Neuronal stem cell (in vitro differentiated cells): ENCODE data around the gene FZD7.
A peak's percentile ranks its signal among the peaks of the same experiment; 100 is the strongest.

Experiments
- DNase-seq: peaks from one replicate; pipeline ENCODE4 v3.0.0-alpha.2; 2013; ENCODE audit warnings: low spot score
- H2AFZ ChIP-seq: one replicate; pipeline ENCODE4 v1.6.1; 2013; ENCODE audit warnings: mild to moderate bottlenecking, low read length, inconsistent platforms
- H2AK5ac ChIP-seq: 2 replicates; pipeline ENCODE4 v1.6.1; 2013; ENCODE audit warnings: low read depth, mild to moderate bottlenecking, inconsistent platforms, low read length, moderate library complexity, mixed read lengths
- H2BK120ac ChIP-seq: 2 replicates; pipeline ENCODE4 v1.6.1; 2013; ENCODE audit warnings: low read depth, mild to moderate bottlenecking, inconsistent platforms, low read length, moderate library complexity, mixed read lengths
- H2BK12ac ChIP-seq: one replicate; pipeline ENCODE4 v1.6.1; 2013; ENCODE audit warnings: low read length, inconsistent platforms
- H2BK15ac ChIP-seq: 2 replicates; pipeline ENCODE4 v1.6.1; 2013; ENCODE audit warnings: mild to moderate bottlenecking, low read length, inconsistent platforms, mixed read lengths
- H2BK5ac ChIP-seq: one replicate; pipeline ENCODE4 v1.6.1; 2013; ENCODE audit warnings: inconsistent platforms, mild to moderate bottlenecking, low read length, moderate library complexity
- H3K14ac ChIP-seq: one replicate; pipeline ENCODE4 v1.6.1; 2013; ENCODE audit warnings: low read length, inconsistent platforms
- H3K18ac ChIP-seq: 2 replicates; pipeline ENCODE4 v1.6.1; 2013; ENCODE audit warnings: low read length, inconsistent platforms
- H3K23ac ChIP-seq: 2 replicates; pipeline ENCODE4 v1.6.1; 2013; ENCODE audit warnings: low read depth, mild to moderate bottlenecking, mixed read lengths, low read length, inconsistent platforms; ENCODE audit not compliant: poor library complexity
- H3K27ac ChIP-seq: replicated peaks from 3 replicates; pipeline ENCODE4 v1.5.1; 2013; ENCODE audit warnings: low read length, inconsistent platforms
- H3K27me3 ChIP-seq, 3 experiments: 2 replicates each; pipeline ENCODE4 v1.6.1; 2013; ENCODE audit warnings: low read length in 3 of 3, mild to moderate bottlenecking in 2 of 3, inconsistent platforms in 1 of 3, low read depth in 1 of 3, mixed read lengths in 1 of 3, moderate library complexity in 1 of 3; ENCODE audit not compliant: control insufficient read depth in 3 of 3, insufficient read depth in 3 of 3
- H3K36me3 ChIP-seq, 2 donors: replicated peaks in 1 of 2; 2 replicates each; pipeline ENCODE4 v1.6.1; 2013; ENCODE audit warnings: low read length in 2 of 2; ENCODE audit not compliant: control insufficient read depth in 2 of 2, insufficient read depth in 2 of 2
- H3K4ac ChIP-seq: 2 replicates; pipeline ENCODE4 v1.6.1; 2013; ENCODE audit warnings: inconsistent platforms, mild to moderate bottlenecking, low read length, moderate library complexity
- H3K4me1 ChIP-seq, 2 donors: 1 replicate in 1 of 2; 2 replicates in 1 of 2; pipeline ENCODE4 v1.6.1; 2013; ENCODE audit warnings: low read length in 2 of 2, low read depth in 1 of 2; ENCODE audit not compliant: control insufficient read depth in 2 of 2, insufficient read depth in 1 of 2
- H3K4me2 ChIP-seq: one replicate; pipeline ENCODE4 v1.6.1; 2013; ENCODE audit warnings: mild to moderate bottlenecking, low read length, inconsistent platforms; ENCODE audit not compliant: insufficient read depth, poor library complexity, severe bottlenecking
- H3K4me3 ChIP-seq, 2 donors: 2 replicates each; pipeline ENCODE4 v1.5.1; 2013; ENCODE audit warnings: low read length in 2 of 2, mild to moderate bottlenecking in 2 of 2, inconsistent platforms in 1 of 2, moderate library complexity in 1 of 2
- H3K79me1 ChIP-seq: one replicate; pipeline ENCODE4 v1.6.1; 2013; ENCODE audit warnings: low read depth, mild to moderate bottlenecking, inconsistent platforms, low read length, moderate library complexity
- H3K9ac ChIP-seq: one replicate; pipeline ENCODE4 v1.6.1; 2013; ENCODE audit warnings: mild to moderate bottlenecking, low read depth, low read length, inconsistent platforms; ENCODE audit not compliant: poor library complexity
- H3K9me3 ChIP-seq, 2 donors: replicated peaks in 1 of 2; 2 replicates each; pipeline versions ENCODE3 to v1.6.1; 2013; ENCODE audit warnings: low read length in 2 of 2, mild to moderate bottlenecking in 2 of 2, inconsistent platforms in 1 of 2, low read depth in 1 of 2, mixed read lengths in 1 of 2, moderate library complexity in 1 of 2; ENCODE audit not compliant: control insufficient read depth in 2 of 2, insufficient read depth in 1 of 2
- H4K8ac ChIP-seq: one replicate; pipeline ENCODE4 v1.6.1; 2013; ENCODE audit warnings: low read depth, mild to moderate bottlenecking, inconsistent platforms, low read length, moderate library complexity
- H4K91ac ChIP-seq: one replicate; pipeline ENCODE4 v1.6.1; 2013; ENCODE audit warnings: low read length, low read depth, mild to moderate bottlenecking, inconsistent platforms; ENCODE audit not compliant: poor library complexity
- WGBS, 2 donors: extraction: QIAGEN DNeasy Blood & Tissue Kit; methylation state at CpG; one replicate each; pipeline ENCODE4 v1.1.7; 2013; ENCODE audit warnings: missing lambda C conversion rate in 2 of 2, mixed read lengths in 1 of 2; ENCODE audit not compliant: insufficient read length in 2 of 2, insufficient replicate concordance in 1 of 2; ENCODE audit errors: extremely low coverage in 2 of 2; 5-methylcytosine and 5-hydroxymethylcytosine counted together

Gene FZD7

GRCh38 chr2:202035941-202036372 lies 2.3 kb downstream of the FZD7 start:
- H2BK5ac ChIP-seq: no peak overlapping the region
- H3K27me3 ChIP-seq: no peaks in the 10 kb centered on the region
- H3K27ac ChIP-seq: peak overlapping the region; percentile 74
- no peak overlapping the region for H4K91ac ChIP-seq
- H2BK15ac ChIP-seq: no peak overlapping the region
- H3K23ac ChIP-seq: peak overlapping the region; percentile 98
- H2AFZ ChIP-seq: no peak overlapping the region
- H3K79me1 ChIP-seq: peaks cover 7% of the 10 kb centered on the region
- peak overlapping the region; percentile 75 to 99 for H3K4me3 ChIP-seq
- WGBS, 2 donors: no CpG with 5 or more reads among the region's 32 CpGs
- H4K8ac ChIP-seq: no peak overlapping the region
- H2BK12ac ChIP-seq: no peak overlapping the region
- H3K9me3 ChIP-seq: peaks cover 0 to 33% of the 10 kb centered on the region in 2 donors
- H3K18ac ChIP-seq: peak overlapping the region; percentile 92
- H2BK120ac ChIP-seq: no peak overlapping the region
- H3K4me2 ChIP-seq: peak overlapping the region; percentile 79
- DNase-seq: peak; percentile 48
- peak overlapping the region; percentile 48 for H3K14ac ChIP-seq
- H2AK5ac ChIP-seq: peak overlapping the region; percentile 41
- H3K4me1 ChIP-seq: peaks cover 10 to 24% of the 10 kb centered on the region in 2 donors
- H3K9ac ChIP-seq: peak overlapping the region; percentile 99
- no peak overlapping the region for H3K4ac ChIP-seq
- peaks cover 4 to 41% of the 10 kb centered on the region in 2 donors for H3K36me3 ChIP-seq

GRCh38 chr2:202036601-202037037 lies 3.0 kb downstream of the FZD7 start:
- Histone ChIP-seq H3K14ac (no peak overlapping the region), H3K9me3 (peaks cover 0 to 33% of the 10 kb centered on the region in 2 donors), H4K8ac (no peak overlapping the region), H3K27ac (peak overlapping the region; percentile 74), H2AFZ (no peak overlapping the region), H2BK12ac (no peak overlapping the region), H2BK5ac (no peak overlapping the region), H3K4ac (no peak overlapping the region), H2BK15ac (no peak overlapping the region), H3K27me3 (no peaks in the 10 kb centered on the region), H4K91ac (no peak overlapping the region), H3K9ac (peak overlapping the region; percentile 7), H3K36me3 (peaks cover 4 to 41% of the 10 kb centered on the region in 2 donors), H3K23ac (no peak overlapping the region), H3K79me1 (peaks cover 7% of the 10 kb centered on the region), H3K4me3 (peak overlapping the region; percentile 75 to 99), H3K18ac (no peak overlapping the region), H2BK120ac (no peak overlapping the region), H2AK5ac (no peak overlapping the region), H3K4me1 (peaks cover 10 to 20% of the 10 kb centered on the region in 2 donors), H3K4me2 (peak overlapping the region; percentile 79)
- peak; percentile 77 for DNase-seq
- WGBS, 2 donors: no CpG with 5 or more reads among the region's 15 CpGs

GRCh38 chr2:202037086-202037485 lies 3.4 kb downstream of the FZD7 start:
- no CpG with 5 or more reads among the region's 7 CpGs for WGBS, 2 donors
- H3K4me2 ChIP-seq: peak overlapping the region; percentile 79
- peak overlapping the region; percentile 75 to 99 for H3K4me3 ChIP-seq
- no peak overlapping the region for H2AK5ac ChIP-seq
- H2AFZ ChIP-seq: no peak overlapping the region
- no peak overlapping the region for H2BK5ac ChIP-seq
- peaks cover 4 to 41% of the 10 kb centered on the region in 2 donors for H3K36me3 ChIP-seq
- H3K79me1 ChIP-seq: peaks cover 7% of the 10 kb centered on the region
- H2BK120ac ChIP-seq: no peak overlapping the region
- H3K27ac ChIP-seq: peak overlapping the region; percentile 74
- no peak overlapping the region for H4K8ac ChIP-seq
- no peak overlapping the region for H3K4ac ChIP-seq
- peaks cover 10 to 20% of the 10 kb centered on the region in 2 donors for H3K4me1 ChIP-seq
- no peak overlapping the region for H2BK15ac ChIP-seq
- H4K91ac ChIP-seq: no peak overlapping the region
- no peak overlapping the region for H3K14ac ChIP-seq
- H3K9me3 ChIP-seq: peaks cover 0 to 33% of the 10 kb centered on the region in 2 donors
- no peak overlapping the region for H3K23ac ChIP-seq
- no peaks in the 10 kb centered on the region for H3K27me3 ChIP-seq
- no peak overlapping the region for H3K9ac ChIP-seq
- no peak overlapping the region for H3K18ac ChIP-seq
- no peak overlapping the region for H2BK12ac ChIP-seq
- peak; percentile 54 for DNase-seq

- Histone ChIP-seq H3K27me3 (no peaks in the 10 kb centered on the region), H2BK12ac (no peak overlapping the region), H4K8ac (no peak overlapping the region), H2AK5ac (no peak overlapping the region), H2AFZ (no peak overlapping the region), H3K4me2 (no peak overlapping the region), H3K9me3 (peaks cover 0 to 33% of the 10 kb centered on the region in 2 donors), H3K18ac (no peak overlapping the region), H2BK15ac (no peak overlapping the region), H3K27ac (no peak overlapping the region), H3K4me3 (no peak overlapping the region), H3K4ac (no peak overlapping the region), H2BK5ac (no peak overlapping the region), H3K36me3 (peaks cover 4 to 41% of the 10 kb centered on the region in 2 donors), H3K79me1 (peaks cover 7% of the 10 kb centered on the region), H4K91ac (no peak overlapping the region), H2BK120ac (no peak overlapping the region), H3K4me1 (peaks cover 10 to 20% of the 10 kb centered on the region in 2 donors), H3K9ac (no peak overlapping the region), H3K23ac (no peak overlapping the region), H3K14ac (no peak overlapping the region)
- no peak for DNase-seq
- no CpG with 5 or more reads among the region's 4 CpGs for WGBS, 2 donors
These were observed 5.0 kb downstream of the FZD7 start for GRCh38 chr2:202038471-202039277.
